NOMO-1 (cell line): ENCODE measurements around the gene GOLGA3.
"Not testable (repeated sequence)": the region's sequence is repeated elsewhere in the genome, so short reads cannot be mapped to it uniquely, and the experiment has no call there.

ENCODE experiments used
- DNase-seq, 2 experiments: peaks; one replicate each; lab custom pipeline; 2025; ENCODE audit not compliant: unreplicated experiment in 2 of 2; lab: John Stamatoyannopoulos, UW

GOLGA3 gene

DNA sequence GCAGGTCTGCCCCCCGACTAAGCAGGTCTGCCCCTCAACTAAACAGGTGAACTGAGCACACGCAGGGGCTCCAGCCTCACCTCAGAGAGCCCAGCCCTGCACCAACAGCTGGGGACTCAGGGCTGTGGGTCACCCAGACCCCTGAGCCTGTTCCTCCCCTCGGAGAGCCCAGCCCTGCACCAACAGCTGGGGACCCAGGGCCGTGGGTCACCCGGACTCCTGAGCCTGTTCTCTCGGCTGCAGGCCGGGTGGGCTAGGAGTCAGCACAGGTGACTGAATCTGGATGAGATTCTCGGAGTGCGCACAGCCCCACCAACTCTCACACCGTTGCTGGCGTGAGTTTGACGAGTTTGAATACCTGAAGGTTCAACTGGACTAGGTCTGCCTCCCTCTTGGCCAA, 46.7 kb downstream of the GOLGA3 start:
- DNase-seq, result no peak

DNA sequence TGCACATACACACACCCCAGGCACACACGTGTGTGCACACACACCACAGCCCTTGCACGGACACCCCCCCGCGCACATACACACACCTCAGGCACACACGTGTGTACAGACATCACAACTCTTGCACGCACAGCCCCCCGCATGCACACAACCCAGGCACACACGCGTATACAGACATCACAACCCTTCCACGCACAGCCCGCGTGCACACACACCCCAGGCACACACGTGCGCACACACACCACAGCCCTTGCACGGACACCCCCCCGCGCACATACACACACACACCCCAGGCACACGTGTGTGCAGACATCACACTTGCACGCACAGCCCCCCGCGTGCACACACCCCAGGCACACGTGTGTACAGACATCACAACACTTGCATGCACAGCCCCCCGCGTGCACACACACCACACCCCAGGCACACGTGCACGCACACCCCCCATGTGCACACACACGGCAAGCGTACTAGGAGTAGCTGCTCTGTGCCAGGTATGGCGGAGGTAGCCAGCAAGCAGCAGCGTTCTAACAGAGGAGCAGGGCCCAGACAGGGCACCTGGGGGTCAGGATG, 48.8 kb downstream of the GOLGA3 start:
- no peak for DNase-seq

DNA sequence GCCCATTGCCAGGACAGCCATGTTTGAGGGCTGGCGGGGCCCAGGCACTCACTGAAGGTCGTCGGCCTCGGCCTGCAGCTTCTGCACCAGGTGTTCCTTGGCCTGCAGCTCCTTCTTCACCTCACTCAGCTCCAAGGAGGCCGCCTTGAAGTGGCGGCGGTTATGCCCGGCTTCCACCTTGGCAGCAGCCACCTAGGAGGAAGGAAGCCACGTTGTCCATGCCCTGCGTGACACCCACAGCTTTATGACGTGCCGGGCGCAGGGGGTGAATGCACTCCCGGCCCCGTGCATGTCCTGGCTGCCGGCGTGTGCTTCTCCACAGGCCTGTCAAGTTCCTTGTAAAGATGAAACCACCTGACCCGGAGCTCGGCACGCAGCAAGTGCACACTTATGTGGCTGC, 51.1 kb downstream of the GOLGA3 start:
- no peak for DNase-seq

DNA sequence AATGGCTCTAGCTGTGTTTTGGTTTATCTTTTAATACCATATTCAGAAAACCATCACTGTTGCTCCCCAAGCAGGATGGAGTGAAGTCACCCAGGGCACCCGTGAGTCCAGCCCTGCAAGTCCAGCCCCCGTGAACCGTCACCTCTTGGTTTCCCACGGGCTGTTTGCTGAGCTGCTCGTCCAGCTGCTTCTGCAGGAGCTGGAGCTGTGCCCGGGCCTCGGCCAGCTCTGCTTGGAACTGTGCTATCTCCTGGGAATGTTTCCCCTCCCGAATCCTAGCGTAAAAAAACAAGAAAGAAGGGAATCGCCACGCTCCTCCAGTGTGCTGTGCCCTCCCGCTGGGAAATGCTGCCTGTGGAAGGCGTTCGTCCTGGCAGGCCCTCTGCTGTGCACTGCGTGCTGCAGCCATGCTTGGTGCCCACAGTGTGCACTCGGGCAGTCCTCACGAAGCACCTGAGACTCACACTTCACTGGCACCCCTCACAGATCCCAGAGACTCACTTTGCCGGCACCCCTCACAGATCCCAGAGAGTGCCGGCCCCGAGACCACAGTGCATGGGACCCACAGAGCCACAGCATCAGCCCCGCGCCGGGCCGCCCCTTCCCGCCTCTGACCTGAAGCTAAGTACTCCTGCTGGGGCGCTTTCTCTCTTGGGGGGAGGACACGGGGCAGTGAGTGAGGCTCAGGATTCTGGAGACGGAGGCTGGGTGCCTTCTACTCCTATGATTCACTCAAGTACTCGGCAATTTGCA, 51.7 kb downstream of the GOLGA3 start:
- DNase-seq, result no peak

DNA sequence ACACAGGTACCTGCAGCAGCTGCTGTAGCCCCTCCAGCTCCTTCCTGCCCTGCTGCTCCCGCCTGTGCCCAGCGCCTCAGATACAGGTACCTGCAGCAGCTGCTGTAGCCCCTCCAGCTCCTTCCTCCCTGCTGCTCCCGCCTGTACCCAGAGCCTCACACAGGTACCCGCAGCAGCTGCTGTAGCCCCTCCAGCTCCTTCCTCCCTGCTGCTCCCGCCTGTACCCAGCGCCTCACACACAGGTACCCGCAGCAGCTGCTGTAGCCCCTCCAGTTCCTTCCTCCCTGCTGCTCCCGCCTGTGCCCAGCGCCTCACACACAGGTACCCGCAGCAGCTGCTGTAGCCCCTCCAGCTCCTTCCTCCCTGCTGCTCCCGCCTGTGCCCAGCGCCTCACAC, 52.4 kb downstream of the GOLGA3 start:
- not testable (repeated sequence) for DNase-seq

DNA sequence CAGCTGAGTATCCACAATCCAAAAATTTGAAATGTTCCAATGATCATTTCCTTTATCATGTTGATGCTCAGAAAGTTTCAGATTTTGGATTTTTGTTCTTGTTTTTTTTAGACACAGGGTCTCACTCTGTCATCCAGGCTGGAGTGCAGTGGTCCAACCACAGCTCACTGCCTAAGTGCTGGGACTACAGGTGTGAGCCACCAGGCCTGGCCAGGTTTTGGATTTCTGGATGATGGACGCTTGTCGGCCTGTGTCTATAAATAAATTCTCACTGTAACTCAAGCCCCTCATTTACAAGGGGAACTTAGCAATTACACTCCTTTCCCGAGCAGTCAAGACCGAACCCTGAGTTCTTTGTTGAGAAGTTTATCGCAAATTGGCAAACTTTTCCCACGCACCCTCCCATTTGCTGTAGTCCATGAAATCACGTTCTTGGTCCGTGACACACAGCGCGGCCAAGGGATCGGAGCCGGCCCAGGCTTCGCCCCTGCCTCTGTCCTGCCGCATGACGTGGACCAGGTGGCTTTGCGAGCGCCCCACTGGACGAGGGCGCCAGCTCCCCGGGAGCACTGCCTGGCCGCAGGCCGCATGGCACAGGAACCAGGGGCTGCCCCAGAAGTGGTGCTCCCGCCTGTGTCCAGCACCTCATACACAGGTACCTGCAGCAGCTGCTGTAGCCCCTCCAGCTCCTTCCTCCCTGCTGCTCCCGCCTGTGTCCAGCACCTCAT, 53.0 kb downstream of the GOLGA3 start:
- DNase-seq, result no peak

DNA sequence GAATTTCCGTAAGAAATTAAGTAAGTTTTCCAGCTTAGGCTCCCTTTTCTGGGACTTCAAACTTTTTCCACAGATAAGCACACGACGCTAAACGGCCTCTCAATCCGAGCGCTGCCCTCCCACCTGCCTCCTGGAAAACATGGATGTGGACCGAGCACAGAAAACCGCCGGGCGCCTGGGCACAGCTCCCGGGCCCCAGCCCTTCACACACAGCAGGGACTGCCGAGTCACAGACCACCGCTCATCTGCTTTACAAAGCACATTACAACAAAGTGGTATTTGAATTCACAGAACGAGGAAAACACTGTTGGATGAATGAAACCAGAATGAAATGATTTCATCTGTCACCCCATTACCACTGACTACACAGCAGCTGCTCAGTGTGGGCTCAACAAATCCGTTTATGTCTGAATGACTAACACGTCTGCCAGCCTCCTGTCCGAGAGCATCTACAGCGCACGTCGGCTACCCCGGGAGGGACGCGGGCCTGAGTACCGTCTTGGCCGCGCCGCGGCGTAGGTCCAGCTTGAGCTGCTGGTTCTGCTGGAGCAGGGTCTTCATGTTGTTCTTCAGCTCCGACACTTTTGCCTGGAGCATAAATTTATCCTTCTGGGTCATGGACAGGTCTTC, 53.9 kb downstream of the GOLGA3 start:
- DNase-seq, result no peak

DNA sequence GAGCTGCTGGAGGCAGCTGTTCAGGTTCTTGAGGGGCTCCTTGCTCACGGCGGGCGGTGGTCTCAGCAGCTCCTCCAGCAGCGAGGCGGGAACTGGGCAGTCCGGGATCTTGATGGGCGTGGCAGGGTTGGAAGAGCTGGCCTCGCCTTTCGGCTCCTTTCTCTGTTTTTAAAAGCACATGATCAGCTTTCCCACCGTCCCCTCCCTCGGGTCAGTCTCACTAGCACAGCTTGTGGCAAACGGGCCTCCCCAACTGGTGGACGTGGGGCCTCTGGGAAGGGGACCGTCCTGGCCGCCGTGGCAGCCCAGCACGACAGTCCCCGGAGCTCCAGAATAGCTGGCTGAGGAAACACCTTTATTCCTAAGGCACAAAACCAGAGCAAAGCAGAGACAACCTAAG, 54.5 kb downstream of the GOLGA3 start:
- no peak for DNase-seq

DNA sequence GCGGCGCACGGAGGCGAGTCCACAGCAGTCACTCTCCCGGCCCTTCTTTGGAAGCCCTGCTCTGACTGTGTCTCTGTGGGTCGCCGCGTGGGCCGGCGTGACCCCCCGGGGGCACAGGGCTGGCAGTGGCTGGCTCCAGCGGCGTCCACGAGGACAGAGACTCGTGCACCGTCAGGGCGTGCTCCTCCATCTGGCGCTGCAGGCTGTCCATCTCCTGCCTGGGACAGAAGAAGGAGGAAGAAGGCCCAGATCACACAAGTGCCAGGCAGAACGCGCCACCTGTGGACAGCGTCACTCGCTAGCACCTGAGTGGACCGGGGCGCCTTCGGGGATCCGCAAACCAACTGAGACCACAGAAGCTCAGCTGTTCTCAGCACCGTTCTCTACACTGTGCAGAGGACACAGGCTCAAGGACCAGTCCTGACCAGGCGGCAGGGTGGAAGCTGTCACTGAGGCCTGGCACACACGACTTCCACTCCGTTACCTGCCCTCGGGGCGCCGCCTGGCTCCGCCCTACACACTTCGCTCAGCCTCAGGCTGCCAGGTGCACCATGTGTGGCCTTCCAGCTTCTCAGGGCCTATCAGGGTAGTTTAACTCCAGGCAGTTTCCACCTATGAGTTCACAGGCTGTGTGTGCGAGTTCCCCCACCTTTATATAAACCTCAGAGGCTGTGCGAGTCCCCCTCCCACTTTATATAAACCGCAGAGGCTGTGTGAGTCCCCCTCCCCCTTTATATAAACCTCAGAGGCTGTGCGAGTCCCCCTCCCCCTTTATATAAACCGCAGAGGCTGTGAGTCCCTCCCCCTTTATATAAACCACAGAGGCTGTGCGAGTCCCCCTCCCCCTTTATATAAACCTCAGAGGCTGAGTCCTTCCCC, 55.4 kb downstream of the GOLGA3 start:
- DNase-seq, result no peak

DNA sequence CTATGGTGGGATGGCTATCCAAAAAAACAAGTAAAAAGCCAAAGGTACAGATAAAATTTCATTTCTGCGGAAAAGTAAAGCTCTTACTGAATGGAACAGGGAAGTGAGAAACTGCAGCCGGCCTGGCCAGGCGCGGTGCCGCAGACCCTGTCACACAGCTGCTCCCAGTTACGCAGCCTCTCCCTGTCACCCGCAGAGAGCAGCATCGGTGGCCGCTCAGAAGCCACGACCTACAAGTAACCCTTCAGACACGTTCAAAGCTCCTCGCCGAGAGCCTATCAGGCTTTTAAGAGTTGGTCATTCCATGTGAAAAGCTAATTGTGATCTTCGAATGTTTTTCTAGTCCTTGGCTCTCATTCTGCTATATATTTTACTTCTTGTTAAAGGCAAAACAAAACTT, 56.1 kb downstream of the GOLGA3 start:
- no peak for DNase-seq

DNA sequence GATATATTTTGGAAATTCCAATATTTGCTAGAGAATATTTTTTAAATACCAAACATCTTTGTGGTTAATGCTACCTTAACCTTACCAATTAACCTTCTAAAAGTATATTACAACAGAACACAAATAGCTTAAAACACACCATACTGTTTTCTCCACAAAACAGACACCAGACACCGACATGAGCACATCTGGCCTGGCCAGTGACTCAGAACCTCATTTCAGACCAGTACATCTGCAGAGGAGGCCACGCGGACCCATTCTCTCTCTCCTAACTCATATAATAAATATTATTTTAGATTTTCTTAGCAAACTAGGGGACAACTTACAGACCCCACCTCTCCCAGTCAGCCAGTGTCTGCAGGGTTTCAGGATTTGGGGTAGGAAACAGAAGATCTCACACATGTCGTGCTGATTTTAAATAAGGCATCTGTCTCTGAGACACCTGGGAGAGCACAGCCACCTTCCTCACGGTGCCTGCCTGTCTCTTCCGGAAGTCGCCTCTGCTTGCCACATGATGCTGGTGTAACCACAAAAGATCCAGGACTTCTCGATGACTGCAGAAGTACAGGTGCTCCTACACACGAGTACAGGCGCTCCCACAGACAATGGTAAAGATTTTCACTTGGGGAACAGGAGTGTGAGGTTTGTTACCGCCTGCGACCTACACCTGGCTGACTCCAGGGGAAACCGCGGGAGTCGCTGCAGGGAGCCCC, 57.4 kb downstream of the GOLGA3 start:
- no peak for DNase-seq

DNA sequence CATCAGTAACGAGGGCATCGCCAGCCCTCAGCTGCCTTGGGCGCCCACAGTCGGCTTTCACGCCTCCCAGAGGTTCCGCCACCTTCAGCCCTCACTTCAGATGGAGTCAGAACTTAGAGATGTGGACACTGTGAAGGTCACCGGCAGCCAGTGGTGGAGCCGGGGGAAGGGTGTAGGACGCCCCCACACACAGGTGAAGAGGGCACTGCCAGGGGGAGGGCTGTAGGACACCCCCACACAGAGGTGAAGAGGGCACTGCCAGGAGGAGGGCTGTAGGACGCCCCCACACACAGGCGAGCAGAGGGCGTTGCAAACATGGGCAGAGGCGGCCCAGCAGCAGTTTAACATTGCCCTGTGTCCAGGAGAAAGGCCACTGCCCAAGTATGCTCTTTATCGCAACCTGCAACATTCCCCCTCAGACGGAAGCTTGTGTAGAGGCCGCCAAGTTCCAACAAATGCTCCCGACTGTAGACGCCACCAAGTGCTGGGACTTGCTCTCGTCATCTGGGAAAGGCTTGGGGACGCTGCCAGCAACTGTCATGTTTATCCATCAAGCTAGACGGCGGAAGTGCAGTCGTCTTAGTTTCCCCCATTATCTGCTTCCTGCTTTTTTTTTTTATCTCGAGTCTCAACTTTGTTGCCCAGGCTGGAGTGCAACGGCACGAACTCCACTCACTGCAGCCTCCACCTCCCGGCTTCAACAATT, 62.1 kb downstream of the GOLGA3 start:
- DNase-seq, result no peak

DNA sequence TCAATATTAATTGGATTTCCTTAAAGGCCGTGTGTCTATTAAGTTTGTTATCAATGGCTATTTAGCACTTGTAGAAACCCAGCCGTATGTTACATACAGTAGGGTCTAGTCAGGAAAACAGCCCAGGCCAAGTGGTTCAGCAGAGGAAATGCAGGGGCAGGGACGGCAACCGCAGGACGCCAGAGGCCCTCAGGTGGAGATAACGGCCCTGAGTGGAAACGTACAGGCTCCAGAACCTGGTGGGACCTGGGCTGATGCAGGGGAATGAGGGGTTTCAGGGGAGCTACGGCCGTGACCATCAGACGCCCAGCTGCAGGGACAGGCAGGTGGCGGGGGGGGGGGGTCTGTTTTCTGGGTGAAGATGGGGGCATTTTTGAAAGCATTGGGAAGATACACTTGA, 63.3 kb downstream of the GOLGA3 start:
- no peak for DNase-seq

DNA sequence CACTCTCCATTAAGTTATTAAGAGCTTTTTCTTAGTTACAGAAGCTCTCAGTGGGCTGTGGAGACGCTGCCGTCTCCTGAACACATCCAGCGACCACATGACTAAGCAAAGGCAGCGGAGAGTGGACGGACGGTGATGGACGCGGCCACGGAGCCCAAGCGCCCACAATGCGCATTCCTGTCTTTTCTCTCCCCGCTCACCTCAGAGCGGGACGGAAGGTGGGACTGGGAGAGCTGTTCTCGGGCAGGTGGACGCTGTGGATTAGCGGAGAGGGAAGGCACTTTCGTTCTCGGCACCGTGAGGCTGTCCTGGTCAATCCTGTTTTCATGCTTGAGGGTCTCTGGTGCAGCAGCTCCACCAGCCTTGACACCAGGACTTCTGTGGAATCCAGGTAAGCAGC, 64.4 kb downstream of the GOLGA3 start:
- no peak for DNase-seq

DNA sequence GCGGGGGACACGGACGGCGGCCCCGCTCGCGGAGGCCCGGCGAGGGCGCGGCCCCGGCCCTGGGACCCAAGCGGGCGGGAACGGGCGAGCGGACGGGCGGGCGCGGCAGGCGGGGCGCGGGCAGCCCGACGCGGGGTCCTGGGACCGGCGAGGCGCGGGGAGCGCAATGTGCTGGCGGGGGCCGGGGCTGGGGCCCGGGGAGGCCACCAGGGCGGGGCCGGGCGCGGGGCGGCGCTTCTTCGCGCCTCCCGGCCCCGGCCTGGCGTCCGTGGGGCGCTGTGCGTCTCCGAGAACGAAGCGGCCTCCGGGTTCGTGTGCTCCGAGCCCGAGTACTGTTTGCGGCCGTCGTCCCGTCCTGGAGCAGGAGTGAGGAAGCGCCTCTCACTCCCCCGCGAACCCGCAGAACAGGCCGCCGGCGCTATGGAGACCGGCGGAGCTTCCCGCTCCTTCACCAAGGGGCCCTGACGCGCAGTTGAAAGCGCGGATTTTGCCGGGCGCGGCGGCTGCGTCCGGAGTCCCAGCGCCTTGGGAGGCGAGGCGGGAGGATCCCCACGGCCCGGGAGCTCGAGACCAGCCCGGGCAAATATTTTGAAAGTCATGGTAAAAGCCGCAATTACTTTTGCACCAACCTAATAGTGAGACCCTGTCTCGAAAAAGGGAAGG, 66.6 kb downstream of the GOLGA3 start:
- peak; percentile 78 to 91 for DNase-seq

DNA sequence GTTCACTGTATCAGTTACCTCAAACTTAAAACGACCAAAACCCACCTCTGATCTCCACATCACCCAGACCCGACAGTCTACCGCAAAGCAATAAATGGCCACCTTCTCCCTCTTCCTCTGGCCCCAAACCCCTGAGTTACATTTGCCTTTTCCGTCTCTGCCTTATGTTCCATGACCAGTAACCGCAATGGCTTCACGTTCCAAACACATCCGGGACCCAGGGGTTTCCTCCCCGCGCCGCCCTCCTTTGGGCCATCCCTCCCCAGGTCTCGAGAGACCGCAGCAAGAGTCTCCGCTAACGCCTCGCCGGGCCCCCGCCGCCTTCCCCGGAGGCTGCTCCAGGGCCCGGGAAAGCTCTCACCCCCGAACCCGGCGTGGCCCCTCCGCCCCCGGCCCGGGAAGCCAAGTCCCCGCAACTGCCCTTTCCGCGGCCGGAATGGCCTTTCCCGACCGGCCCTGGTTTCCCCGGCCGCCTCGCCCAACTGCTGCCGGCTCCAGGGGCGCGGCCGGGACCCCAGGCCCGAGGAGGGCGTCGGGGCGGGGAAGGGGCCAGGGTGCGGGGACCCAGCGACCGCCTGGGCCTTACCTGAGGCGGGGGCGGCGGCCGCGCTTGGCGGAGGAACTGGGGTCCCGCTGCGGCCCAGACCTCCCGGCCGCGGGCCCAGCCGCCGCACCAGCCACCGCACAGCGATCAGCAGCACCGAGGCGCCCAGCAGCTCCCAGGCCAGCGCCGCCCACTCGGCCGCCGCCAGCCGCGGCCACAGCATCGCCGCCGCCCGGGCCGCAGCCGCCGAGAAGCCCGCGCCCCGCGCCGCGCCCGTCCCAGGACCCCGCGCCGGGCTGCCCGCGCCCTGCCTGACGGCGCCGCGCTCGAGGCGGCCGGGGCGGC, 67.4 kb downstream of the GOLGA3 start, which contains the start of gene ANKLE2:
TSS of gene ANKLE2 (minus strand) at position 801 of the 889 bp plus-strand sequence. CDS start at position 767, 34 bp downstream.
- DNase-seq, result peak; percentile 20 to 47

DNA sequence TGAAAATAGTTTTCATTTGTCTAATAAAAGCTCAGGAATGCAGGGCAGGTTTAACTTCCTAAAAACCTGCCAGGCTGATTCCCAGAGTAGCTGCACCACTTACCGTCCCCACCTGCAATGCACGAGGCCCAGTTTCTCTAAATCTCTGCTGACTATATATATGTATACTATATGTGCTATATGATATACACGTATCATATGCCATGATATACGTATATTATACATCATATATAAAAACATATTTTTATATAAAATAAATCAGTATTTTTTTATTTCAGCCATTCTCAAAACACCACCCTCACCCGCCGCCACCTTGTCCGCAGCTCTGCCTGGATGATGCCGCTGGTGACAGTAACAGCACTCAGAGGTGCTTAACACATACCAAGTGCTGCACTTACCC, 69.3 kb downstream of the GOLGA3 start:
- DNase-seq, result no peak

DNA sequence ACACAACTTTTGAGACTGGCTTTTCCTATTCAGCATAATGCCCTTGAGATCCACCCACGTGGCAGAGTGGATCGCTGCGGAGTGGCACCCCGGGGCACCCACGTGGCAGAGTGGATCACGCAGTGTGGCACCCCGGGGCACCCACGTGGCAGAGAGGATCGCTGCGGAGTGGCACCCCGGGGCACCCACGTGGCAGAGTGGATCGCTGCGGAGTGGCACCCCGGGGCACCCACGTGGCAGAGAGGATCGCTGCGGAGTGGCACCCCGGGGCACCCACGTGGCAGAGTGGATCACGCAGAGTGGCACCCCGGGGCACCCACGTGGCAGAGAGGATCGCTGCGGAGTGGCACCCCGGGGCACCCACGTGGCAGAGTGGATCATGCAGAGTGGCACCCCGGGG, 69.8 kb downstream of the GOLGA3 start:
- DNase-seq, result not testable (repeated sequence)
